ENCODE data around the gene ANTXR1. TPM values are rescaled to one million over a fixed set of nuclear protein-coding genes. Genes with fewer than 3 reads are reported as not detected.
A peak's percentile ranks its signal among the peaks of the same experiment; 100 is the strongest.

The ANTXR1 gene
- total RNA-seq, 2 experiments from 2014 or later = 0.32 TPM; not detected in 1

DNA sequence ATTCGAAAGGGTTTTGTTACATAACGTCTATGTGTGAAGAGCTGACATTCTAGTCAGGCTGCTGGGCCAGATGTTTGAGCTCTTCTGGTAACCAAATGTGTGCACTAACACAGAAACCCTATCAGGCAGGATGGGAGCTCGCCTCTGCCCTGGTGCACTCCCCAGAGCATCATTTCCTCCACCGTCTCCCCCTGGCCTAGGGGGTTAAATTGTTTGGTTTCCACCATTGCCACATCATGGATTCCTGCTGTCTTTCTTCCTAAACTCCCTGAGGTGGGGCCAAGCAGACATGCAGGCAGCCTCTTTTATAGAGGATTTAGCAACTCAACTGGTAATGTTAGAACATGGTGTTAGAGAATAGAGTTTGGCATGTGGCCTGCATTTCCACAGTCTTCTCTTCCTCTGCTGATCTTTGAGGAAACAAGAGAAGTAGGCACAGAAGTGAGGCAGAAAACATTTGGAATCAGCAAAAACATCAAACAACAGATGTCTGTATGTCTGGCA is 87.3 kb downstream of the ANTXR1 start:
- Mint-ChIP-seq H3K4me3 (no peak overlapping the region), H3K27ac (no peak overlapping the region), H3K36me3 (ENCODE audit: low read depth) (no peaks in the 10 kb centered on the region), H3K4me1 (no peaks in the 10 kb centered on the region), H3K27me3 (peaks cover 1% of the 10 kb centered on the region), H3K9me3 (ENCODE audit: low read depth) (no peaks in the 10 kb centered on the region)
- CTCF ChIA-PET = interaction anchor here (0.7 to 0.9 kb wide), 2 partner anchors 85 to 123 kb away, joined by 3 read pairs; no protein-coding TSS in a partner anchor
- ATAC-seq (no peak), DNase-seq (no peak)
- intact Hi-C loops (cut with DNase I, micrococcal nuclease) = no loop called here
- POLR2A ChIA-PET = no interaction called here

DNA sequence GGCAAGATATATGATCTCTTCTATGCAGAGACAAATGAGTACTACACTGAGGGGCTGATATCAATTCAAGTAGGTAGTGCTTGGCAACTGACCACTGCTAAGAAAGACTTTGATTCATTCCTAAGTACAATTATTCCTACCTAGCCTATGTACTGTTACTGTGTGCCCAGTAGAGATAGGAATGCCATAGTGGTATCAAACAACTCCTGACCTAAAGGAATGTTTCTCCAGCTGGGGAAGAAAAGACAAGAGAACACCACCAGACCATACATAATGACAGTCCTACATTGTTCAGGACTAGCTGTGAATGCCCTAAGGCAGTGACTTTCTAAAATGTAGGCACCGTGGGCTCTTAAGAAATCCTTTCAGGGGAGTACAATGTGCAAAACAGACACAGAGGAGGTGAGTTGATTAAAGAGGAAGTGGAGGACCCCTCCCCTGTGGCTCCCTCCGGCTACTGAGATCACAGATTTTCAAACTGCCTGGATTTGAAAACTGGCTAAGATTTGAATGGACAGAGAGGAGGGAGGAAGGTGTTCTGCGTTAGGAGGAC is 89.1 kb downstream of the ANTXR1 start:
- Mint-ChIP-seq H3K27me3 (peaks cover 2% of the 10 kb centered on the region), H3K27ac (no peak overlapping the region), H3K36me3 (ENCODE audit: low read depth) (no peaks in the 10 kb centered on the region), H3K4me1 (no peaks in the 10 kb centered on the region), H3K4me3 (no peak overlapping the region), H3K9me3 (ENCODE audit: low read depth) (no peaks in the 10 kb centered on the region)
- no peak for ATAC-seq
- CTCF ChIA-PET = no interaction called here
- intact Hi-C loops (cut with DNase I, micrococcal nuclease) = no loop called here
- POLR2A ChIA-PET = no interaction called here
- DNase-seq = no peak

DNA sequence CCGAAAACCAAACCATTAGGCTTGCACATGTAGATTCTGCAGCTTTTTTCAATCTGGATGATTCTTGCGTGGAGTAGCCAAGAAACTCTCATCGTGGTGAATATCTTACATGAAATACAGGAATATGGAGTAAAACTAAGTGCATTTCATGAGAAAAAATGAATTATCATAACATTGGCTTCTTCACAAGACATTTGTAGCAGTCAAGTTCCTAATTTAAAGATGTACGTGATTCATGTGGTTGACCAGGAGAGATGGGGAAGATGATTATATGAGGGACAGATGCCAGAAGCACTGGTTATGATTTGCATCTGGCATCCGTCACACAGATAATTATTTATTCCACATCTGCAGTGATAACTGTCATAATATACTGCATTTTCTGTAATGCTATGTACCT is 90.4 kb downstream of the ANTXR1 start:
- POLR2A ChIA-PET = no interaction called here
- ATAC-seq (no peak), DNase-seq (no peak)
- H3K36me3 Mint-ChIP-seq (ENCODE audit: low read depth) = no peaks in the 10 kb centered on the region
- no peak overlapping the region for H3K4me3 Mint-ChIP-seq
- intact Hi-C loops (cut with DNase I, micrococcal nuclease) = no loop called here
- H3K27ac Mint-ChIP-seq = no peak overlapping the region
- no peaks in the 10 kb centered on the region for H3K4me1 Mint-ChIP-seq
- peaks cover 2% of the 10 kb centered on the region for H3K27me3 Mint-ChIP-seq
- H3K9me3 Mint-ChIP-seq (ENCODE audit: low read depth) = no peaks in the 10 kb centered on the region
- CTCF ChIA-PET = no interaction called here

DNA sequence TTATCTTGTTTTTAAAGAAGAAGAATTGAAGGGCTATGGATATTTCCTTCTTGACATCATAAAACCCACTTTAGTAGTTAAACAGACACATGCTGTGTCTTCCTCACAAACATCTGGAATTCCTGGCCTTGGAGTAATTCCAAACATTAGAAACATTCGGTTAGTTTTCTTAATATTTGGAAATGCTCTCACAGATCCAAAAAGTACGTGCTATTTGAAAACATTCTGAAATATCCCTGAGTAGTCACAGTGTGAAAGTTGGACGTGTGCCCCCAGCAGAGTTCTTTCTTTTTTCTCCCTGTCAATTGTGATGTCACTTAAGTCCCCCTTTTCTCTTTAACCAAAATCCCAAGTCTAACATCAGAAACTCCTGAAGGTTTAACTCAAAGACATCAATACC is 91.3 kb downstream of the ANTXR1 start:
- H3K36me3 Mint-ChIP-seq (ENCODE audit: low read depth) = no peaks in the 10 kb centered on the region
- peaks cover 4% of the 10 kb centered on the region for H3K27me3 Mint-ChIP-seq
- H3K4me3 Mint-ChIP-seq = no peak overlapping the region
- H3K4me1 Mint-ChIP-seq = no peaks in the 10 kb centered on the region
- no peak overlapping the region for H3K27ac Mint-ChIP-seq
- no peaks in the 10 kb centered on the region for H3K9me3 Mint-ChIP-seq (ENCODE audit: low read depth)
- CTCF ChIA-PET = no interaction called here
- POLR2A ChIA-PET = no interaction called here
- intact Hi-C loops (cut with DNase I, micrococcal nuclease) = no loop called here
- ATAC-seq (no peak), DNase-seq (no peak)

DNA sequence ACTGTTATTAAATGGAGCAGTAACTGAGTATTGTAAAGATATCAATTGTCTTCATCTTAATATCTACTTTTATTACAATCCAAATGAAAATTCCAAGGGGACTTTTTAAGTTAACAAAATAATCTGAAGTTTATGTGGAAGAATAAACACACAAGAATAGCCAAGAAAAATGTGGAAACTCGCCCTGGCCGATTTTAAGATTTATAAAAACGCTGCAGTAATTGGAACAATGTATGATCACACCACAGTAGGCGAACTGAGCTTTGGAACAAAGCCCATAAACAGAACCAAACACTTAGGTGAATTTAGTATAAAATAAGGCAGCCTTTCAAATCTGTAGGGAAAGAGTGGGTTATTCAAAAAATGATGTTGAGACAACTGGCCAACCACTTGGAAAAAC is 96.3 kb downstream of the ANTXR1 start:
- no peak overlapping the region for H3K27ac Mint-ChIP-seq
- no peaks in the 10 kb centered on the region for H3K36me3 Mint-ChIP-seq (ENCODE audit: low read depth)
- CTCF ChIA-PET = no interaction called here
- H3K4me3 Mint-ChIP-seq = no peak overlapping the region
- no peak for ATAC-seq
- DNase-seq = no peak
- H3K9me3 Mint-ChIP-seq (ENCODE audit: low read depth) = no peaks in the 10 kb centered on the region
- peaks cover 6% of the 10 kb centered on the region for H3K27me3 Mint-ChIP-seq
- POLR2A ChIA-PET = no interaction called here
- intact Hi-C loops (cut with DNase I, micrococcal nuclease) = no loop called here
- no peaks in the 10 kb centered on the region for H3K4me1 Mint-ChIP-seq

DNA sequence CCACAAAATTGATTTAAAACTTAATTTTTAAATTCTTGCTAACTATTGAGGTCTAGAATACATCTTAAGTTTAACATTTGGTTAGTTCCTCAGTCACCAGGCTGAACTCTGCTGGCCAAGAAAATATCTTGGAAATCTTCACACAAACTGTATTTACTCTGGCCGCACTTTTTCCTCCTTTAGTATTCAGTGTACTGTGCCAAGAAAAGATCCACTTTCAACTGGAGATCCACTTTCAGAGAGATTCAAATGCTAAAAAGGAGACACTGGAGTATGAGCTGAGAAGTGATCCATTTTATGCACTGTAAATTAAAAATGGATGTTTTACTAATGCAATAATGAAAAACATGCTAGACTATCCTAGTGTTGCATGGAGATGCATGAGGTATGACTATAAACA is 98.1 kb downstream of the ANTXR1 start:
- DNase-seq (no peak), ATAC-seq (no peak)
- H3K4me1 Mint-ChIP-seq = no peaks in the 10 kb centered on the region
- no peaks in the 10 kb centered on the region for H3K36me3 Mint-ChIP-seq (ENCODE audit: low read depth)
- no peak overlapping the region for H3K27ac Mint-ChIP-seq
- ChIA-PET POLR2A (no interaction called here), CTCF (no interaction called here)
- no peak overlapping the region for H3K4me3 Mint-ChIP-seq
- intact Hi-C loops (cut with DNase I, micrococcal nuclease) = no loop called here
- no peaks in the 10 kb centered on the region for H3K9me3 Mint-ChIP-seq (ENCODE audit: low read depth)
- peaks cover 6% of the 10 kb centered on the region for H3K27me3 Mint-ChIP-seq

DNA sequence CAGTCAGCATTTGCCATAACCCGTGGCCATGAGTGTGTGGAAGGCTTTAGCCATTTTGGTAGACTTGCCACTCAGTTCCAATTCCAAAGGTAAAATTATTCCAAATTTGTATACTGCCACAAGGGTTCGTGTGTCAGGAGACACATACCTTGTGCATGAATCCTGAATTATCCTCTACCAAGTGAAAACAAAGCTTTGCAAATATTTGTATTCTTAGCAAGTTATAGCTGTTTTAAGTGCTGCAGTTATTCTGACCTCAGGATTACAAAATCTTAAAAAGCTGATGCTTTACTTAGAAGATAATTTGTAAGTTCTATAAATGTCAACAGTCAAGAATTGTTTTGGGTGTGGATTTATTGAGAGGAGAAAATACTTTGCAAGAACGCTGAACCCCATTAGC is 100.6 kb downstream of the ANTXR1 start:
- POLR2A ChIA-PET = interaction anchor here (0.7 kb wide), 1 partner anchor 99 kb away, joined by 3 read pairs; no protein-coding TSS in a partner anchor

DNA sequence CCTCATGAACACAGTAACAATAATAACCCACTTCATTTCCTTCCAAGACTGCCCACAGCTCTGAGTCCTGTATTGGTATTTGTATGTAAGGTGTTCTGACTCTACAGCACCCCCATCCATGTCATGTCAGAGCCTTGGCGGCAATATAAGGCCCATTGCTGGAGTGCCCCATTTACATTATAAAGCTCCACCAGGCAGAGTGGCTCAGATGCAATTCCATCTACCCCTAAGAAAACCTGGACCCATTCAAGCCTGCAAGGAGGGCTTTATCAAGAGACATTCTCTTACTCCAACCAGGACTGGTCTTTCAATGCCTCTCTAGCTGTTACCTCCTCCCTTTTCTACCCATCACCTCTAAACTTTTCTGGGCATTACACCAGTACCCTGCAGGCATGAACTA is 101.6 kb downstream of the ANTXR1 start:
- ChIA-PET CTCF (interaction anchor here (0.9 kb wide), 1 partner anchor 24 kb away, joined by 3 read pairs; no protein-coding TSS in a partner anchor), POLR2A (no interaction called here)
- intact Hi-C loops (cut with DNase I, micrococcal nuclease) = no loop called here
- no peaks in the 10 kb centered on the region for H3K9me3 Mint-ChIP-seq (ENCODE audit: low read depth)
- no peak overlapping the region for H3K27ac Mint-ChIP-seq
- ATAC-seq = no peak
- no peak overlapping the region for H3K4me3 Mint-ChIP-seq
- no peak for DNase-seq
- peaks cover 2% of the 10 kb centered on the region for H3K27me3 Mint-ChIP-seq
- no peaks in the 10 kb centered on the region for H3K36me3 Mint-ChIP-seq (ENCODE audit: low read depth)
- H3K4me1 Mint-ChIP-seq = no peaks in the 10 kb centered on the region

More for the DNA sequence above, 100.6 kb downstream of the ANTXR1 start:
- Mint-ChIP-seq H3K27me3 (peaks cover 4% of the 10 kb centered on the region), H3K4me1 (no peaks in the 10 kb centered on the region), H3K36me3 (ENCODE audit: low read depth) (no peaks in the 10 kb centered on the region), H3K9me3 (ENCODE audit: low read depth) (no peaks in the 10 kb centered on the region), H3K27ac (no peak overlapping the region), H3K4me3 (no peak overlapping the region)
- DNase-seq = no peak
- ATAC-seq = no peak
- intact Hi-C loops (cut with DNase I, micrococcal nuclease) = no loop called here
- CTCF ChIA-PET = interaction anchor here (0.9 kb wide), 1 partner anchor 101 kb away, joined by 3 read pairs; the partner anchor contains the start of gene ANTXR1

DNA sequence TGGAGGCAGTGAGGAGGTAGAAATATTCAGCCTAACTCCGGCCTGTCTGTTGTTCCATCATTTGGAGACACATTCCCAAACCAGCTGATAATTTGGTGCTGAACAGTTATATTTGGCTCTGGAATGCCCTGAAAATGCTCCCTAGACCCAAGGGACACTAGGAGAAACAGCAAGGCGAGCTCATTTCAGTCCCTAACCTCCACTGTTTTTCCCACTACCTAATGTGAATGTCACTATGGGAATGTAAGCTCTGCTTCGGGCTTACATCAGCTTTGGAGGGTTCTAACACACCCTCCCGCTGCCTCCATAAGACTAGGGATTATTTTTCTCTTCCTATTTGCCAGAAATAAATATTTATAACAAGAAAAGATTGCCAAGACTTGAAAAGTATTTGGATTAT is 103.5 kb downstream of the ANTXR1 start:
- H3K27me3 Mint-ChIP-seq = no peaks in the 10 kb centered on the region
- H3K4me3 Mint-ChIP-seq = no peak overlapping the region
- H3K4me1 Mint-ChIP-seq = no peaks in the 10 kb centered on the region
- ATAC-seq = no peak
- H3K36me3 Mint-ChIP-seq (ENCODE audit: low read depth) = no peaks in the 10 kb centered on the region
- H3K27ac Mint-ChIP-seq = no peak overlapping the region
- H3K9me3 Mint-ChIP-seq (ENCODE audit: low read depth) = no peaks in the 10 kb centered on the region
- intact Hi-C loops (cut with DNase I, micrococcal nuclease) = no loop called here
- ChIA-PET CTCF (interaction anchor here (1.3 kb wide), 1 partner anchor 18 kb away, joined by 3 read pairs; no protein-coding TSS in a partner anchor), POLR2A (no interaction called here)
- no peak for DNase-seq

DNA sequence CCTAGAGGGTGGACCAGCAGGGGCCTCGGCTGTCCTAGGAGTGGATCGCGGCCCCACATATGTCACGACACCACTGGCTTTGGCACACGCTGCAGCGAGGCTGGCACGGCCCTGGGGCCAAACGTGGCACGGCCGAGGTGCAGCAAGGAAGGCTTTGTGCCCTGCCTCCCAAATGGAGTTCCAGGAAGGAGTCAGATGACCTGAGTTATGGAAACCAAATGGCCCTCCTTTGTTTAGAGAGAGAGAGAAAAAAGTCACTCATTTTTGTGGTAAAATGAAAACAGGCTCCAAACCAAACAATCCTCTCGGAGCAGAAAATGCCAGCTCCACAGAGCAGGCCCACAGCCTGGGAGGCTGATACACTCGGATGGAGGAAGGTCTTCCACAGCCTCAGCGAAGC is 105.6 kb downstream of the ANTXR1 start:
- H3K9me3 Mint-ChIP-seq (ENCODE audit: low read depth) = no peaks in the 10 kb centered on the region
- H3K4me3 Mint-ChIP-seq = no peak overlapping the region
- H3K36me3 Mint-ChIP-seq (ENCODE audit: low read depth) = no peaks in the 10 kb centered on the region
- no peak overlapping the region for H3K27ac Mint-ChIP-seq
- DNase-seq (no peak), ATAC-seq (no peak)
- intact Hi-C loops (cut with DNase I, micrococcal nuclease) = no loop called here
- POLR2A ChIA-PET = no interaction called here
- peaks cover 2% of the 10 kb centered on the region for H3K4me1 Mint-ChIP-seq
- H3K27me3 Mint-ChIP-seq = peaks cover 3% of the 10 kb centered on the region
- CTCF ChIA-PET = no interaction called here

DNA sequence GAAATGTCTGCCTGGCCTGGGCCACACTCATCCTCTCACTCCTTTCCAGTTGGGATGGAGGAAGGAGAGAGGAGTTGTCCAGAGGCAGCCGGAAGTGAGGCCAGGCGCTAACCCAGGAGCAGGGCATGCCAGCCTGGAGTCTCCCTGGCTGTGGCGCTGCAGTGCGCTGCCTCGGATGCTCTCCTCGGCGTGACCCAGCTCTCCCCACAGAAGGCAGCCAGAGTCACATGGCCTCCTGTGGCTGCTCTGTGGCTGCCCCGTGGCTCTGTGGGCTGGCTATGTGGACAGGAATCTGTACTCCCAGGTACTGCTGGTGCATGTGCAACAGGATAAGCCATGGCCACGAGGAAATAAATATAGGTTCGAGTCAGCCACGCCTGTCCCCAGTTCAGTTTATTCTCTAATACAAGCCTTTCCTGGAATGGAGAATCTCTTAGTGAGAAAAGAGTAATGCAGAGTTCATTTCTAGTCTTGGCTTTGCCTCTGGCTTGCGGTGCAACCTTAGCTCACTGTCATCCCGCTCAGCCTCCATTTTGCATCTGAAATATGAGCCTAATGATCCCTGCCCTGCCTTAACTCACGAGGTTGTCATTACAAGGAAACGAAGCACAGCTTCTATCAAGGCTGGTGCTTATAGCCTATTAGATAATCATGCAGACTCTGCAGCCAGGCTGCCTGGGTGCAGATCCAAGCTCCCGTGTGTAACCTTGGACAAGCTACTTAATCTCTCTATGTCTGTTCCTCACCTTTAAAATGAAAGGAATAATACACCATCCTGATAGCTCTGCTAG is 106.3 kb downstream of the ANTXR1 start:
- no peak for DNase-seq
- ATAC-seq = no peak
- intact Hi-C loops (cut with DNase I, micrococcal nuclease) = no loop called here
- ChIA-PET POLR2A (interaction anchor here (0.6 kb wide), 1 partner anchor 71 kb away, joined by 5 read pairs; no protein-coding TSS in a partner anchor), CTCF (interaction anchor here (0.5 kb wide), 1 partner anchor 37 kb away, joined by 4 read pairs; no protein-coding TSS in a partner anchor)
- H3K36me3 Mint-ChIP-seq (ENCODE audit: low read depth) = no peaks in the 10 kb centered on the region
- peaks cover 3% of the 10 kb centered on the region for H3K27me3 Mint-ChIP-seq
- H3K27ac Mint-ChIP-seq = no peak overlapping the region
- H3K9me3 Mint-ChIP-seq (ENCODE audit: low read depth) = no peaks in the 10 kb centered on the region
- peaks cover 2% of the 10 kb centered on the region for H3K4me1 Mint-ChIP-seq
- no peak overlapping the region for H3K4me3 Mint-ChIP-seq

DNA sequence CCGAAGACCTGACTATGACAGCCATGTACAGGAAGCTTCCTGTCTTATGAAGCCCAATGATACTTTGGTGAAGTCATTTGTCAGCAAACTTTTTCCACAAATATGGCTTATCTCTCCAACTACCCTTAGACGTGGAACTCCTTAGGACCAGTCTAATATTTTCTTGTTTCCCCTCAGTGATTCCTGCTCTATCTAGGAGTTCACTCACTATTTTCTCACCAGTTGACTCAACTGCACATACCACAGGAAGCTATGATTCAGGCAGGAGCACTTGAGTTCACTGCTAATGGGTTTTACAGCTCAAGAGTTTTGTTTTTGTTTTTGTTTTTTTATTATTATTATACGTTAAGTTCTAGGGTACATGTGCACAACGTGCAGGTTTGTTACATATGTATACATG is 109.3 kb downstream of the ANTXR1 start:
- ChIA-PET CTCF (no interaction called here), POLR2A (no interaction called here)
- DNase-seq (no peak), ATAC-seq (peak; percentile 58)
- peaks cover 2% of the 10 kb centered on the region for H3K4me1 Mint-ChIP-seq
- H3K27me3 Mint-ChIP-seq = peaks cover 3% of the 10 kb centered on the region
- no peak overlapping the region for H3K4me3 Mint-ChIP-seq
- no peaks in the 10 kb centered on the region for H3K36me3 Mint-ChIP-seq (ENCODE audit: low read depth)
- intact Hi-C loops (cut with DNase I, micrococcal nuclease) = no loop called here
- H3K27ac Mint-ChIP-seq = no peak overlapping the region
- no peaks in the 10 kb centered on the region for H3K9me3 Mint-ChIP-seq (ENCODE audit: low read depth)

Measured in activated CD4-positive, alpha-beta T cell treated with anti-CD3 and anti-CD28 coated beads for 36 hours (primary cell).